Neural progenitor cell (in vitro differentiated cells): ENCODE measurements around the gene GDF9.

Experiments
- EZH2 ChIP-seq: fragments of 200-600 bp; sonication (generic); IDR thresholded peaks from 2 replicates; pipeline ENCODE4 v1.6.1; 2017; ENCODE audit warnings: antibody characterized with exemption, mild to moderate bottlenecking, moderate library complexity
- TF ChIP-seq, protein P1 (sequence below): fragments of 200-600 bp; sonication (generic); IDR thresholded peaks from 2 replicates; pipeline ENCODE4 v1.5.1; 2017; ENCODE audit warnings: antibody characterized with exemption, mild to moderate bottlenecking

DNA sequence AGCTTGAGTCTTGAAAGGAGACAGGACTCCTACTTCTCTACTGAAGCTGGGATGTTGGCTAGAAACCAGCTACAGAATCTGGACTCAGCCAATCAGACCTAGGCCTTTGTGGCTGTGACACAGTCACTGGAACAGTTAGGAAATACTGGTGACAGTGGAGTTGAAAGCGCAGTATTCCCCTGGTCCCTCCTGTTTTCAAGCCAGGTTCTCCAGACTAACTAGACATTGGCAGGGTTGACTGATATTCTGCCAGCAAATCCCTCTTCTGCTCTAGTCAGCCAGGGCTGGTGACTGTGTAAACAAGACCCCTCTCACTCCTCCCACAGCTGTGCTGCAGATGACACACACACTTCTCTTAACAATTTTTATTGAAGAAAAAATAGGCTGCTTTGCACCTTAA is 44.5 kb downstream of the GDF9 start:
- TF ChIP-seq, protein P1, sequence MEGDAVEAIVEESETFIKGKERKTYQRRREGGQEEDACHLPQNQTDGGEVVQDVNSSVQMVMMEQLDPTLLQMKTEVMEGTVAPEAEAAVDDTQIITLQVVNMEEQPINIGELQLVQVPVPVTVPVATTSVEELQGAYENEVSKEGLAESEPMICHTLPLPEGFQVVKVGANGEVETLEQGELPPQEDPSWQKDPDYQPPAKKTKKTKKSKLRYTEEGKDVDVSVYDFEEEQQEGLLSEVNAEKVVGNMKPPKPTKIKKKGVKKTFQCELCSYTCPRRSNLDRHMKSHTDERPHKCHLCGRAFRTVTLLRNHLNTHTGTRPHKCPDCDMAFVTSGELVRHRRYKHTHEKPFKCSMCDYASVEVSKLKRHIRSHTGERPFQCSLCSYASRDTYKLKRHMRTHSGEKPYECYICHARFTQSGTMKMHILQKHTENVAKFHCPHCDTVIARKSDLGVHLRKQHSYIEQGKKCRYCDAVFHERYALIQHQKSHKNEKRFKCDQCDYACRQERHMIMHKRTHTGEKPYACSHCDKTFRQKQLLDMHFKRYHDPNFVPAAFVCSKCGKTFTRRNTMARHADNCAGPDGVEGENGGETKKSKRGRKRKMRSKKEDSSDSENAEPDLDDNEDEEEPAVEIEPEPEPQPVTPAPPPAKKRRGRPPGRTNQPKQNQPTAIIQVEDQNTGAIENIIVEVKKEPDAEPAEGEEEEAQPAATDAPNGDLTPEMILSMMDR, result no peak
- no peak for TF ChIP-seq EZH2
